Activated CD8-positive, alpha-beta T cell treated with anti-CD3 and anti-CD28 coated beads for 36 hours (primary cell): ENCODE data around the gene F10. TPM values are rescaled to one million over a fixed set of nuclear protein-coding genes. Genes with fewer than 3 reads are reported as not detected.

ENCODE experiments used
- ATAC-seq: fragments of 200-7000 bp; cut with Tn5 transposase; one replicate; pipeline ENCODE4 v1.10.0; 2021; ENCODE audit warnings: mild to moderate bottlenecking, moderate library complexity
- CTCF ChIA-PET: fragments of 350-600 bp; sonication (Branson Sonifier 250); formaldehyde crosslinking; loops from one replicate; lab custom pipeline; 2021; ENCODE audit warnings: antibody characterized with exemption; lab: Charles Lee
- POLR2A ChIA-PET: fragments of 350-600 bp; sonication (Branson Sonifier 250); formaldehyde crosslinking; loops from one replicate; lab custom pipeline; 2021; ENCODE audit warnings: antibody characterized with exemption; lab: Charles Lee
- DNase-seq: peaks from one replicate; pipeline ENCODE4 v3.0.0-alpha.2; 2020
- H3K27ac Mint-ChIP-seq: one replicate; pipeline ENCODE4 v1.8.0; 2021; ENCODE audit warnings: mild to moderate bottlenecking, mixed read lengths
- H3K27me3 Mint-ChIP-seq: one replicate; pipeline ENCODE4 v1.8.0; 2021; ENCODE audit warnings: mixed read lengths
- H3K36me3 Mint-ChIP-seq: one replicate; pipeline ENCODE4 v1.8.0; 2021; ENCODE audit warnings: low read depth, mixed read lengths
- H3K4me1 Mint-ChIP-seq: one replicate; pipeline ENCODE4 v1.8.0; 2021; ENCODE audit warnings: low read depth, mixed read lengths
- H3K4me3 Mint-ChIP-seq: one replicate; pipeline ENCODE4 v1.8.0; 2021; ENCODE audit warnings: mild to moderate bottlenecking, moderate library complexity, mixed read lengths
- H3K9me3 Mint-ChIP-seq: one replicate; pipeline ENCODE4 v1.8.0; 2021; ENCODE audit warnings: mixed read lengths
- CTCF ChIP-seq: fragments of 200-600 bp; IDR thresholded peaks from one replicate; pipeline ENCODE4 v1.8.0; 2022; ENCODE audit warnings: antibody characterized with exemption, mild to moderate bottlenecking
- intact Hi-C: fragments of 100-400 bp; cut with micrococcal nuclease; formaldehyde crosslinking; loops from one replicate; pipeline ENCODE4 v1.10.0; 2022
- total RNA-seq, 2 experiments: library from RNA; stranded (reverse); gene quantifications; one replicate each; pipeline ENCODE4 v1.2.3, GENCODE V29; 2021

The F10 gene
- total RNA-seq, 2 experiments from 2014 or later: not detected

- DNase-seq: no peak
- ATAC-seq: no peak
- intact Hi-C loops: no loop called here
- Mint-ChIP-seq H3K9me3 (no peaks in the 10 kb centered on the region), H3K27me3 (peaks cover 3% of the 10 kb centered on the region), H3K36me3 (peaks cover 2% of the 10 kb centered on the region), H3K4me1 (peaks cover 4% of the 10 kb centered on the region), H3K27ac (no peak overlapping the region), H3K4me3 (no peak overlapping the region)
- TF ChIP-seq CTCF: no peak
- CTCF ChIA-PET: no interaction called here
- POLR2A ChIA-PET: no interaction called here
Observed at GRCh38 chr13:113112893-113113845, 9.4 kb upstream of the F10 start.

- H3K4me3 Mint-ChIP-seq: no peak overlapping the region
- peaks cover 2% of the 10 kb centered on the region for H3K36me3 Mint-ChIP-seq
- ChIA-PET POLR2A (no interaction called here), CTCF (no interaction called here)
- intact Hi-C loops: no loop called here
- TF ChIP-seq CTCF: no peak
- ATAC-seq: no peak
- DNase-seq: no peak
- H3K27ac Mint-ChIP-seq: no peak overlapping the region
- peaks cover 4% of the 10 kb centered on the region for H3K4me1 Mint-ChIP-seq
- H3K27me3 Mint-ChIP-seq: peaks cover 3% of the 10 kb centered on the region
- H3K9me3 Mint-ChIP-seq: no peaks in the 10 kb centered on the region
Observed at GRCh38 chr13:113113846-113114271, 8.7 kb upstream of the F10 start.

GRCh38 chr13:113114511-113115362, 7.9 kb upstream of the F10 start:
- H3K4me3 Mint-ChIP-seq: no peak overlapping the region
- H3K9me3 Mint-ChIP-seq: no peaks in the 10 kb centered on the region
- ChIA-PET CTCF (no interaction called here), POLR2A (no interaction called here)
- TF ChIP-seq CTCF: no peak
- ATAC-seq (no peak), DNase-seq (no peak)
- H3K4me1 Mint-ChIP-seq: no peaks in the 10 kb centered on the region
- no peak overlapping the region for H3K27ac Mint-ChIP-seq
- intact Hi-C loops: no loop called here
- no peaks in the 10 kb centered on the region for H3K27me3 Mint-ChIP-seq
- no peaks in the 10 kb centered on the region for H3K36me3 Mint-ChIP-seq

DNA sequence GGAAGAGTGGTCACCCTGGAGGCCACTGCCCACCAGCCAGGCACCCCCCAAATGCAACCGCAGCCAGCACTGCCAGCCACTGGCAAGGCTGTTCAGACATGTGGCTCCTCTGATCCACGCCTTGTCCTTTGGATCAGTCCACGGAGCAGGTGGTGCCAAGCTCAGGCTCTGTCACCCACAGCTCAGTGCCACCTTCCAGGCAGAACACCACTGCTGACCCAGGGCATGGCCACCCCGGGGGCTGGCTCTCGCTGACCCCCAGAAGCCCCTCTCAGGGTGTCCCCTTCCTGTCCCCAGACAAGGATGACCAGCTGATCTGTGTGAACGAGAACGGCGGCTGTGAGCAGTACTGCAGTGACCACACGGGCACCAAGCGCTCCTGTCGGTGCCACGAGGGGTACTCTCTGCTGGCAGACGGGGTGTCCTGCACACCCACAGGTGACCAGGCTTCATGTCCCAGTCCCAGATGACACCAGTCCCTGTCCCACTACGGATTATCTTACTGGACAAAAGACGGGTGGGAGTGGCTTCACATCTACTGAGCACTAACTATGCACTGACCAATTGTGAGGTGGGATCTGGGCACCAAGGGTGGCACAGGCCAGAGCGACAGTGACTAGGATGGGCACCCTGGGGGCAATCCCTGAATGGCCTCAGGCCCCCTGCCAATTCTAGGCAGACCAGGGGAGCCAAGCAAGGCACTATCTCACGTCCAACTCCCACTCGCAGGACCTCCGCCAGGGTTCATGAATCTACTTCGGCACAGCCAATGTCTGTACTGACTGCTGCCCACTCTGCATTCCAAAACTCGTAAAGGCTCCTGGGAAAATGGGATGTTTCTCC, 7.0 kb upstream of the F10 start:
- TF ChIP-seq CTCF: no peak
- H3K4me1 Mint-ChIP-seq: no peaks in the 10 kb centered on the region
- intact Hi-C loops: no loop called here
- H3K4me3 Mint-ChIP-seq: no peak overlapping the region
- no peak for DNase-seq
- H3K27ac Mint-ChIP-seq: no peak overlapping the region
- H3K27me3 Mint-ChIP-seq: no peaks in the 10 kb centered on the region
- no peak for ATAC-seq
- POLR2A ChIA-PET: no interaction called here
- H3K9me3 Mint-ChIP-seq: no peaks in the 10 kb centered on the region
- no peaks in the 10 kb centered on the region for H3K36me3 Mint-ChIP-seq
- CTCF ChIA-PET: no interaction called here
